Lung (tissue), 12 donors: ENCODE measurements around the gene MYRIP. TPM values are rescaled to one million over a fixed set of nuclear protein-coding genes. Genes with fewer than 3 reads are reported as not detected.

Source experiments
- ATAC-seq: fragments of 200-7000 bp; cut with Tn5 transposase; one replicate; pipeline ENCODE4 v1.9.1; 2020; ENCODE audit warnings: moderate number of reproducible peaks; ENCODE audit not compliant: insufficient read depth, low FRiP score
- DNase-seq, 3 donors: peaks; one replicate each; pipeline ENCODE4 v3.0.0-alpha.2; 2013 to 2017
- H3K27ac ChIP-seq, 2 donors: one replicate each; pipeline ENCODE4 v1.5.1; 2013; ENCODE audit warnings: mild to moderate bottlenecking in 2 of 2, moderate library complexity in 2 of 2, control low read depth in 1 of 2, inconsistent platforms in 1 of 2, low read depth in 1 of 2, low read length in 1 of 2
- H3K27me3 ChIP-seq, 3 donors: one replicate each; pipeline ENCODE4 v1.5.1; 2013; ENCODE audit warnings: low read length in 2 of 3; ENCODE audit not compliant: control insufficient read depth in 3 of 3, insufficient read depth in 3 of 3
- H3K36me3 ChIP-seq, 4 donors: one replicate each; pipeline ENCODE4 v1.5.1; 2013; ENCODE audit warnings: low read length in 4 of 4, mild to moderate bottlenecking in 1 of 4, moderate library complexity in 1 of 4; ENCODE audit not compliant: control insufficient read depth in 4 of 4, insufficient read depth in 4 of 4
- H3K4me1 ChIP-seq, 5 donors: one replicate each; pipeline ENCODE4 v1.5.1; 2013; ENCODE audit warnings: low read length in 5 of 5, mild to moderate bottlenecking in 2 of 5, moderate library complexity in 1 of 5; ENCODE audit not compliant: control insufficient read depth in 5 of 5, insufficient read depth in 5 of 5
- H3K4me3 ChIP-seq: one replicate; pipeline ENCODE4 v1.5.1; 2013; ENCODE audit warnings: mild to moderate bottlenecking, control low read depth, moderate library complexity
- H3K9ac ChIP-seq, 2 donors: one replicate each; pipeline ENCODE4 v1.5.1; 2013; ENCODE audit warnings: low read length in 2 of 2, control low read depth in 1 of 2; ENCODE audit not compliant: insufficient read depth in 1 of 2
- H3K9me3 ChIP-seq, 4 donors: one replicate each; pipeline ENCODE4 v1.5.1; 2013; ENCODE audit warnings: low read length in 3 of 4, mild to moderate bottlenecking in 1 of 4, moderate library complexity in 1 of 4; ENCODE audit not compliant: control insufficient read depth in 4 of 4, insufficient read depth in 3 of 4
- WGBS, 2 donors: extraction: QIAGEN DNeasy Blood & Tissue Kit; methylation state at CpG; one replicate each; pipeline ENCODE4 v1.1.7; 2013; 5-methylcytosine and 5-hydroxymethylcytosine counted together
- polyA plus RNA-seq, 2 donors: library from polyadenylated mRNA; stranded (reverse); fragments of 200-250 nt; gene quantifications; one replicate each; pipeline ENCODE4 v1.2.1, GENCODE V29; 2013
- total RNA-seq, 2 donors: library from RNA; depleted of rRNA in 1 of 2; stranded (reverse); fragments of >200 nt in 1 of 2; gene quantifications; one replicate each; pipeline ENCODE4 v1.2.1, GENCODE V29; 2014 to 2021
- TF ChIP-seq, protein P1 (sequence below): IDR thresholded peaks from 2 replicates; pipeline ENCODE4 v1.5.1; 2012; ENCODE audit warnings: mild to moderate bottlenecking; ENCODE audit errors: control extremely low read depth, extremely low read depth
- donor health status: control.
- donor health status: control.
- donor health status: Bipolar disorder and iron deficiency.
- donor health status: healthy.
- donor health status: DM: yes; HTN: yes; CAD: no.

The MYRIP gene
- total and polyA plus RNA-seq, 4 donors, result 0.30 to 2.5 (median 0.77) TPM

DNA sequence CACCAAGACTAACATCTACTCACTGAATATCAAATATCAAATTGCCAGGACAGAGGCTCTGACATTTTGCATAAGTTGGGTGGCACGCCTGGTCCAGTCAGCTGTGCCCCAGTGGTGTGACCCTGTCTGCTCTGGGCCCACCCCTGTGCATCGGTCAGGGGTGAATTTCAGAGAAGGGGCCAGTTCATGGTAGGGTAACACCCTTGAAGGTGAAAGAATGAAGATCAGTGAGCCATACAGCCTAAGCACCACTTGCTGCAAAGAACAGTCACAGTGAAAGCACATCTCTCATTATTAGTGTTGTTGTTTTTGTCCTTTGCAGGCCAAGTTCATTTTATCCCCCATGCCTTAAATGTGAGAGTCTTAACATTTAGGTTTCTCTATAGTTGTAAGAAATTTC, 86.8 kb downstream of the MYRIP start:
- TF ChIP-seq, protein P1, sequence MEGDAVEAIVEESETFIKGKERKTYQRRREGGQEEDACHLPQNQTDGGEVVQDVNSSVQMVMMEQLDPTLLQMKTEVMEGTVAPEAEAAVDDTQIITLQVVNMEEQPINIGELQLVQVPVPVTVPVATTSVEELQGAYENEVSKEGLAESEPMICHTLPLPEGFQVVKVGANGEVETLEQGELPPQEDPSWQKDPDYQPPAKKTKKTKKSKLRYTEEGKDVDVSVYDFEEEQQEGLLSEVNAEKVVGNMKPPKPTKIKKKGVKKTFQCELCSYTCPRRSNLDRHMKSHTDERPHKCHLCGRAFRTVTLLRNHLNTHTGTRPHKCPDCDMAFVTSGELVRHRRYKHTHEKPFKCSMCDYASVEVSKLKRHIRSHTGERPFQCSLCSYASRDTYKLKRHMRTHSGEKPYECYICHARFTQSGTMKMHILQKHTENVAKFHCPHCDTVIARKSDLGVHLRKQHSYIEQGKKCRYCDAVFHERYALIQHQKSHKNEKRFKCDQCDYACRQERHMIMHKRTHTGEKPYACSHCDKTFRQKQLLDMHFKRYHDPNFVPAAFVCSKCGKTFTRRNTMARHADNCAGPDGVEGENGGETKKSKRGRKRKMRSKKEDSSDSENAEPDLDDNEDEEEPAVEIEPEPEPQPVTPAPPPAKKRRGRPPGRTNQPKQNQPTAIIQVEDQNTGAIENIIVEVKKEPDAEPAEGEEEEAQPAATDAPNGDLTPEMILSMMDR, result no peak
- Histone ChIP-seq H3K27me3 (no peaks in the 10 kb centered on the region), H3K4me3 (no peak overlapping the region), H3K27ac (no peak overlapping the region), H3K4me1 (no peaks in the 10 kb centered on the region), H3K36me3 (no peaks in the 10 kb centered on the region), H3K9ac (no peak overlapping the region), H3K9me3 (no peaks in the 10 kb centered on the region)
- WGBS, 2 donors, result 87 to 96% methylated on average over 2 of the region's 2 CpGs
- ATAC-seq (no peak), DNase-seq (no peak)

- DNase-seq, result no peak
- H3K36me3 ChIP-seq, result no peaks in the 10 kb centered on the region
- WGBS, 2 donors, result 85 to 93% methylated on average over 4 of the region's 4 CpGs
- ATAC-seq, result no peak
- H3K27me3 ChIP-seq, result no peaks in the 10 kb centered on the region
- H3K4me3 ChIP-seq, result no peak overlapping the region
- H3K9me3 ChIP-seq, result peaks cover 0 to 2% (median 0%) of the 10 kb centered on the region in 4 donors
- no peak overlapping the region for H3K9ac ChIP-seq
- TF ChIP-seq, protein P1, result no peak
- H3K27ac ChIP-seq, result no peak overlapping the region
- H3K4me1 ChIP-seq, result no peaks in the 10 kb centered on the region
Measured at GRCh38 chr3:39900462-39901002, 91.1 kb downstream of the MYRIP start.

DNA sequence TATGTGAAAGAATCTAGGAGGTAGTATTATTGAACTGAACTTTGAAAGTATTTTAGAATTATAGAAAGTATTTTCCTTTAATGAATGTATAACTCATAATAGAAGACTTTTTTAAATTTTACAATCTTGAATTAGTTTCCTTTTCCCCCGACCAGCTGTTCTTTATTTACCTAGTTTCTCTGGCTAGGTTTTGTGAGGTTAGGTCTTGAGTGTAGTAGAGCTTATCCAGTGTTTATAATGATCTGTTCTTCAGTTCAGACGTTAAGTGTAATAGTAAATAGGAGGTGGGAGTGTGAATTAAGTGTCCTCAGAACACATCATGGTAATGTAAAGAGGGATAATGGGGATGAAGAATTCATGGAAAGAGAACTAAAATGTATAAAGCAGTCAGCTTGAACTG, 93.8 kb downstream of the MYRIP start:
- no peak for ATAC-seq
- Histone ChIP-seq H3K9me3 (peaks cover 0 to 2% (median 0%) of the 10 kb centered on the region in 4 donors), H3K27ac (no peak overlapping the region), H3K4me3 (no peak overlapping the region), H3K9ac (no peak overlapping the region), H3K27me3 (no peaks in the 10 kb centered on the region), H3K4me1 (peaks cover 0 to 2% (median 0%) of the 10 kb centered on the region in 5 donors), H3K36me3 (no peaks in the 10 kb centered on the region)
- WGBS, 2 donors, result 52 to 76% methylated on average over 2 of the region's 2 CpGs
- TF ChIP-seq, protein P1, result no peak
- no peak for DNase-seq

GRCh38 chr3:39905788-39906187, 96.4 kb downstream of the MYRIP start:
- no peak overlapping the region for H3K9ac ChIP-seq
- no peaks in the 10 kb centered on the region for H3K36me3 ChIP-seq
- H3K4me3 ChIP-seq, result no peak overlapping the region
- H3K27ac ChIP-seq, result no peak overlapping the region
- TF ChIP-seq, protein P1, result no peak
- peaks cover 0 to 2% (median 0%) of the 10 kb centered on the region in 4 donors for H3K9me3 ChIP-seq
- no peaks in the 10 kb centered on the region for H3K27me3 ChIP-seq
- DNase-seq (no peak), ATAC-seq (no peak)
- H3K4me1 ChIP-seq, result peaks cover 0 to 4% (median 0%) of the 10 kb centered on the region in 5 donors
- WGBS, 2 donors, result 83 to 94% methylated on average over 2 of the region's 2 CpGs
